Natural killer cell treated with Interleukin-12 subunit alpha and Interleukin-12 subunit beta and Interleukin-15 and Interleukin-18, amount 100 ng/mL, for 72 hours (primary cell): ENCODE results near the gene TLN1. TPM values are rescaled to one million over a fixed set of nuclear protein-coding genes. Genes with fewer than 3 reads are reported as not detected.

Experiments used
- ATAC-seq, 2 donors: fragments of 150-1000 bp; cut with Tn5 transposase in 1 of 2; sonication (Bioruptor Pico), chemical (Tn5 transposase) in 1 of 2; 2 replicates each; pipeline ENCODE4 v1.10.0; 2021
- DNase-seq: peaks from one replicate; pipeline ENCODE4 v3.0.0; 2022; ENCODE audit warnings: low spot score
- H3K27ac Mint-ChIP-seq, 2 donors: 1 replicate in 1 of 2; 2 replicates in 1 of 2; pipeline ENCODE4 v1.8.0; 2022; ENCODE audit warnings: mixed read lengths in 2 of 2, mild to moderate bottlenecking in 1 of 2, moderate library complexity in 1 of 2
- H3K27me3 Mint-ChIP-seq, 2 donors: 1 replicate in 1 of 2; 2 replicates in 1 of 2; pipeline ENCODE4 v1.8.0; 2022; ENCODE audit warnings: mixed read lengths in 2 of 2
- H3K36me3 Mint-ChIP-seq: one replicate; pipeline ENCODE4 v1.8.0; 2022; ENCODE audit warnings: mixed read lengths
- H3K4me1 Mint-ChIP-seq, 2 donors: 1 replicate in 1 of 2; 2 replicates in 1 of 2; pipeline ENCODE4 v1.8.0; 2022; ENCODE audit warnings: low read depth in 2 of 2, mixed read lengths in 2 of 2, mild to moderate bottlenecking in 1 of 2
- H3K4me3 Mint-ChIP-seq: one replicate; pipeline ENCODE4 v1.8.0; 2022; ENCODE audit warnings: mixed read lengths
- H3K9me3 Mint-ChIP-seq: 2 replicates; pipeline ENCODE4 v1.8.0; 2022; ENCODE audit warnings: mixed read lengths
- total RNA-seq, 2 donors: library from RNA; stranded (reverse); gene quantifications; one replicate each; pipeline ENCODE4 v1.2.3, GENCODE V29; 2022

Gene TLN1
- total RNA-seq, 2 donors from 2014 or later, result 490 to 539 TPM

- ATAC-seq, result no peak
- no peak overlapping the region for H3K27ac Mint-ChIP-seq
- DNase-seq, result no peak
Measured at GRCh38 chr9:35688558-35689541, 43.1 kb downstream of the TLN1 start.

GRCh38 chr9:35687972-35688557, 43.9 kb downstream of the TLN1 start:
- Mint-ChIP-seq H3K4me3 (no peak overlapping the region), H3K4me1 (peaks cover 5 to 16% of the 10 kb centered on the region in 2 donors), H3K27ac (no peak overlapping the region), H3K27me3 (no peaks in the 10 kb centered on the region), H3K36me3 (no peaks in the 10 kb centered on the region), H3K9me3 (no peaks in the 10 kb centered on the region)
- ATAC-seq (no peak), DNase-seq (no peak)

More at GRCh38 chr9:35688558-35689541, 43.1 kb downstream of the TLN1 start:
- no peaks in the 10 kb centered on the region for H3K36me3 Mint-ChIP-seq
- peak overlapping the region; percentile 31 for H3K4me3 Mint-ChIP-seq
- H3K27me3 Mint-ChIP-seq, result no peaks in the 10 kb centered on the region
- peaks cover 5 to 16% of the 10 kb centered on the region in 2 donors for H3K4me1 Mint-ChIP-seq
- no peaks in the 10 kb centered on the region for H3K9me3 Mint-ChIP-seq

GRCh38 chr9:35687306-35687705, 44.7 kb downstream of the TLN1 start:
- no peak overlapping the region for H3K27ac Mint-ChIP-seq
- peaks cover 5 to 16% of the 10 kb centered on the region in 2 donors for H3K4me1 Mint-ChIP-seq
- no peak overlapping the region for H3K4me3 Mint-ChIP-seq
- H3K27me3 Mint-ChIP-seq, result no peaks in the 10 kb centered on the region
- no peak for DNase-seq
- H3K9me3 Mint-ChIP-seq, result no peaks in the 10 kb centered on the region
- no peak for ATAC-seq
- no peaks in the 10 kb centered on the region for H3K36me3 Mint-ChIP-seq

- no peak for DNase-seq
- Mint-ChIP-seq H3K27me3 (no peaks in the 10 kb centered on the region), H3K36me3 (no peaks in the 10 kb centered on the region), H3K27ac (no peak overlapping the region), H3K9me3 (no peaks in the 10 kb centered on the region), H3K4me3 (no peak overlapping the region), H3K4me1 (peaks cover 4 to 11% of the 10 kb centered on the region in 2 donors)
- ATAC-seq, result no peak
Measured at GRCh38 chr9:35686222-35687203, 45.5 kb downstream of the TLN1 start.

- no peak overlapping the region for H3K27ac Mint-ChIP-seq
- ATAC-seq, result no peak
- no peaks in the 10 kb centered on the region for H3K36me3 Mint-ChIP-seq
- H3K27me3 Mint-ChIP-seq, result no peaks in the 10 kb centered on the region
- DNase-seq, result no peak
- peaks cover 3 to 11% of the 10 kb centered on the region in 2 donors for H3K4me1 Mint-ChIP-seq
- no peak overlapping the region for H3K4me3 Mint-ChIP-seq
- H3K9me3 Mint-ChIP-seq, result no peaks in the 10 kb centered on the region
Measured at GRCh38 chr9:35685506-35685905, 46.5 kb downstream of the TLN1 start.

- H3K9me3 Mint-ChIP-seq, result no peaks in the 10 kb centered on the region
- no peak overlapping the region for H3K4me3 Mint-ChIP-seq
- DNase-seq, result no peak
- peaks cover 3 to 11% of the 10 kb centered on the region in 2 donors for H3K4me1 Mint-ChIP-seq
- H3K27me3 Mint-ChIP-seq, result no peaks in the 10 kb centered on the region
- no peak for ATAC-seq
- H3K36me3 Mint-ChIP-seq, result no peaks in the 10 kb centered on the region
- no peak overlapping the region for H3K27ac Mint-ChIP-seq
Measured at GRCh38 chr9:35684921-35685320, 47.1 kb downstream of the TLN1 start.

- peaks cover 3 to 5% of the 10 kb centered on the region in 2 donors for H3K4me1 Mint-ChIP-seq
- no peak overlapping the region for H3K4me3 Mint-ChIP-seq
- DNase-seq (no peak), ATAC-seq (no peak)
- no peaks in the 10 kb centered on the region for H3K9me3 Mint-ChIP-seq
- H3K36me3 Mint-ChIP-seq, result no peaks in the 10 kb centered on the region
- H3K27ac Mint-ChIP-seq, result no peak overlapping the region
- no peaks in the 10 kb centered on the region for H3K27me3 Mint-ChIP-seq
Measured at GRCh38 chr9:35683323-35683722, 48.7 kb downstream of the TLN1 start.

GRCh38 chr9:35682520-35683315, 49.3 kb downstream of the TLN1 start:
- Mint-ChIP-seq H3K4me1 (peaks cover 3 to 5% of the 10 kb centered on the region in 2 donors), H3K4me3 (no peak overlapping the region), H3K27ac (no peak overlapping the region), H3K9me3 (no peaks in the 10 kb centered on the region), H3K27me3 (no peaks in the 10 kb centered on the region), H3K36me3 (no peaks in the 10 kb centered on the region)
- ATAC-seq, result no peak
- no peak for DNase-seq

- Mint-ChIP-seq H3K36me3 (no peaks in the 10 kb centered on the region), H3K9me3 (no peaks in the 10 kb centered on the region), H3K4me3 (no peak overlapping the region), H3K4me1 (peaks cover 2 to 3% of the 10 kb centered on the region in 2 donors), H3K27ac (no peak overlapping the region), H3K27me3 (no peaks in the 10 kb centered on the region)
- DNase-seq, result no peak
- no peak for ATAC-seq
Measured at GRCh38 chr9:35682051-35682450, 49.9 kb downstream of the TLN1 start.

GRCh38 chr9:35681341-35682002, 50.5 kb downstream of the TLN1 start:
- no peak overlapping the region for H3K27ac Mint-ChIP-seq
- DNase-seq, result no peak
- ATAC-seq, result no peak
- H3K27me3 Mint-ChIP-seq, result no peaks in the 10 kb centered on the region
- H3K36me3 Mint-ChIP-seq, result no peaks in the 10 kb centered on the region
- H3K9me3 Mint-ChIP-seq, result no peaks in the 10 kb centered on the region
- H3K4me3 Mint-ChIP-seq, result no peak overlapping the region
- H3K4me1 Mint-ChIP-seq, result peaks cover 3 to 4% of the 10 kb centered on the region in 2 donors

- H3K27ac Mint-ChIP-seq, result no peak overlapping the region
- DNase-seq, result no peak
- peaks cover 7 to 8% of the 10 kb centered on the region in 2 donors for H3K4me1 Mint-ChIP-seq
- no peaks in the 10 kb centered on the region for H3K9me3 Mint-ChIP-seq
- H3K4me3 Mint-ChIP-seq, result no peak overlapping the region
- ATAC-seq, result no peak
- no peaks in the 10 kb centered on the region for H3K36me3 Mint-ChIP-seq
- H3K27me3 Mint-ChIP-seq, result no peaks in the 10 kb centered on the region
Measured at GRCh38 chr9:35680331-35681105, 51.5 kb downstream of the TLN1 start.
